Measurements from ENCODE around the gene SYVN1.

DNA sequence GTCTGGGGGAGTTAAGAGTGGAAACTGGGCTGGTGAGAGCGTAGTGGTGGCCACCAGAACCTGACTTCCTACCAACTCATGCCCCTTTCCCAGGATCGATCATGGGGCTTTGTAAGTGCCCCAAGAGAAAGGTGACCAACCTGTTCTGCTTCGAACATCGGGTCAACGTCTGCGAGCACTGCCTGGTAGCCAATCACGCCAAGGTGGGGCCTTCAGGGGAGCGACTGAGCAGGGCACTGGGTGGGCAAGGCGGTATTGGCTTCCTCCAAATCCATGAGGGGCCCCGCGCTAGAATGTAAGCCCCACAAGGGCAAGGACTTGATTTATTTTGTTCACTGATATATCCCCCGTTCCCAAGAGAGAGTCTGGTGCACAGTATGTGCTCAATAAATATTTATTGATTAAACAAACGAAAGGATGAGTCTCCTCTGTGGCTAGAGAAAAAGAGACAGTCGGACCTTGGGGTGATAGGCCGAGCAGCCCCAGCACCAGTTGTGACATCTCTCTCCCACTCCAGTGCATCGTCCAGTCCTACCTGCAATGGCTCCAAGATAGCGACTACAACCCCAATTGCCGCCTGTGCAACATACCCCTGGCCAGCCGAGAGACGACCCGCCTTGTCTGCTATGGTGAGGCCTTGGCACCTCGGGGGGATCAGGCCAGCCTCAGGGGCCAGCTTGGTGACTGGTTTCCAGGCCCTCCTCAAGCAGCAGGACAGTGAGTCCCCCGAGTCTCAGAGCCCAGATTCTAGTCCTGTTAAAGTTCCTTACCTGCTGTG, 49.5 kb downstream of the SYVN1 start:
- TF ChIP-seq, protein P1, sequence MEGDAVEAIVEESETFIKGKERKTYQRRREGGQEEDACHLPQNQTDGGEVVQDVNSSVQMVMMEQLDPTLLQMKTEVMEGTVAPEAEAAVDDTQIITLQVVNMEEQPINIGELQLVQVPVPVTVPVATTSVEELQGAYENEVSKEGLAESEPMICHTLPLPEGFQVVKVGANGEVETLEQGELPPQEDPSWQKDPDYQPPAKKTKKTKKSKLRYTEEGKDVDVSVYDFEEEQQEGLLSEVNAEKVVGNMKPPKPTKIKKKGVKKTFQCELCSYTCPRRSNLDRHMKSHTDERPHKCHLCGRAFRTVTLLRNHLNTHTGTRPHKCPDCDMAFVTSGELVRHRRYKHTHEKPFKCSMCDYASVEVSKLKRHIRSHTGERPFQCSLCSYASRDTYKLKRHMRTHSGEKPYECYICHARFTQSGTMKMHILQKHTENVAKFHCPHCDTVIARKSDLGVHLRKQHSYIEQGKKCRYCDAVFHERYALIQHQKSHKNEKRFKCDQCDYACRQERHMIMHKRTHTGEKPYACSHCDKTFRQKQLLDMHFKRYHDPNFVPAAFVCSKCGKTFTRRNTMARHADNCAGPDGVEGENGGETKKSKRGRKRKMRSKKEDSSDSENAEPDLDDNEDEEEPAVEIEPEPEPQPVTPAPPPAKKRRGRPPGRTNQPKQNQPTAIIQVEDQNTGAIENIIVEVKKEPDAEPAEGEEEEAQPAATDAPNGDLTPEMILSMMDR (IDR thresholded peaks at IDR 0.05; ENCODE audit: borderline replicate concordance, extremely low read depth, low read length, poor library complexity, severe bottlenecking) = no peak
- TF ChIP-seq EZH2 (IDR thresholded peaks at IDR 0.05; ENCODE audit: borderline replicate concordance, low read depth, low read length, severe bottlenecking) = no peak
